Left hindlimb (tissue), 1 donor: ENCODE measurements around the gene KRTAP10-6.
"Not testable (repeated sequence)": the region's sequence is repeated elsewhere in the genome, so short reads cannot be mapped to it uniquely, and the experiment has no call there.

Experiments used
- DNase-seq: peaks from one replicate; pipeline ENCODE4 v3.0.0-alpha.2; 2018

KRTAP10-6 gene

GRCh38 chr21:44592446-44593311 is at the start of gene KRTAP10-6:
Gene KRTAP10-6 (minus strand): TSS chr21:44592505. CDS start chr21:44592484, 21 bp downstream.
- no peak for DNase-seq

- no peak for DNase-seq
Observed at GRCh38 chr21:44640761-44641160, 48.5 kb upstream of the KRTAP10-6 start.

GRCh38 chr21:44639331-44639655 is 47.0 kb upstream of the KRTAP10-6 start:
- DNase-seq, result no peak

GRCh38 chr21:44638506-44639330 is 46.4 kb upstream of the KRTAP10-6 start:
- not testable (repeated sequence) for DNase-seq

GRCh38 chr21:44637851-44638348 is 45.6 kb upstream of the KRTAP10-6 start:
- DNase-seq, result not testable (repeated sequence)

- no peak for DNase-seq
Observed at GRCh38 chr21:44637018-44637850, 44.9 kb upstream of the KRTAP10-6 start, which contains the start of gene KRTAP10-10. Gene KRTAP10-10 (plus strand): TSS chr21:44637356. CDS start chr21:44637418, 62 bp downstream.

- no peak for DNase-seq
Observed at GRCh38 chr21:44636209-44637017, 44.1 kb upstream of the KRTAP10-6 start.

GRCh38 chr21:44632067-44632466 is 39.8 kb upstream of the KRTAP10-6 start:
- no peak for DNase-seq

- DNase-seq, result no peak
Observed at GRCh38 chr21:44630440-44630839, 38.1 kb upstream of the KRTAP10-6 start.

GRCh38 chr21:44628707-44629391 is 36.5 kb upstream of the KRTAP10-6 start:
- DNase-seq, result no peak

- not testable (repeated sequence) for DNase-seq
Observed at GRCh38 chr21:44627831-44628233, 35.5 kb upstream of the KRTAP10-6 start.

GRCh38 chr21:44627181-44627822 is 35.0 kb upstream of the KRTAP10-6 start:
- not testable (repeated sequence) for DNase-seq

- DNase-seq, result no peak
Observed at GRCh38 chr21:44626673-44627143, 34.4 kb upstream of the KRTAP10-6 start, which contains the start of gene KRTAP10-9. Gene KRTAP10-9 (plus strand): TSS chr21:44627093. CDS start chr21:44627172, 79 bp downstream.

GRCh38 chr21:44626262-44626661 is 34.0 kb upstream of the KRTAP10-6 start:
- no peak for DNase-seq

- no peak for DNase-seq
Observed at GRCh38 chr21:44625756-44626155, 33.5 kb upstream of the KRTAP10-6 start.

GRCh38 chr21:44623575-44623974 is 31.3 kb upstream of the KRTAP10-6 start:
- no peak for DNase-seq

- no peak for DNase-seq
Observed at GRCh38 chr21:44619886-44620285, 27.6 kb upstream of the KRTAP10-6 start.

GRCh38 chr21:44618909-44619308 is 26.6 kb upstream of the KRTAP10-6 start:
- no peak for DNase-seq

- no peak for DNase-seq
Observed at GRCh38 chr21:44618504-44618903, 26.2 kb upstream of the KRTAP10-6 start.

- DNase-seq, result no peak
Observed at GRCh38 chr21:44617071-44617501, 24.8 kb upstream of the KRTAP10-6 start.
